H9 (cell line): ENCODE results near the gene PRSS27. TPM values are rescaled to one million over a fixed set of nuclear protein-coding genes. Genes with fewer than 3 reads are reported as not detected.

ENCODE experiments used
- DNase-seq: peaks from one replicate; pipeline ENCODE4 v3.0.0-alpha.2; 2017
- H2AFZ ChIP-seq: one replicate; pipeline ENCODE4 v1.6.1; 2013; ENCODE audit warnings: mild to moderate bottlenecking, low read length, control low read depth, moderate library complexity
- H2AK5ac ChIP-seq: 2 replicates; pipeline ENCODE4 v1.6.1; 2013; ENCODE audit warnings: low read length, control low read depth, mixed read lengths; ENCODE audit not compliant: insufficient read length
- H2BK120ac ChIP-seq: one replicate; pipeline ENCODE4 v1.6.1; 2013; ENCODE audit warnings: low read depth, mild to moderate bottlenecking, low read length, control low read depth, inconsistent platforms; ENCODE audit not compliant: poor library complexity, severe bottlenecking
- H2BK12ac ChIP-seq: 2 replicates; pipeline ENCODE4 v1.6.1; 2013; ENCODE audit warnings: low read length, control low read depth, mixed read lengths, low read depth; ENCODE audit not compliant: insufficient read length
- H2BK15ac ChIP-seq: 2 replicates; pipeline ENCODE4 v1.6.1; 2013; ENCODE audit warnings: low read depth, low read length, control low read depth
- H2BK20ac ChIP-seq: one replicate; pipeline ENCODE4 v1.6.1; 2013; ENCODE audit warnings: low read depth, mild to moderate bottlenecking, low read length, control low read depth, inconsistent platforms; ENCODE audit not compliant: poor library complexity, severe bottlenecking
- H2BK5ac ChIP-seq: 2 replicates; pipeline ENCODE4 v1.6.1; 2013; ENCODE audit warnings: low read length, control low read depth, mixed read lengths; ENCODE audit not compliant: insufficient read length
- H3K14ac ChIP-seq: 2 replicates; pipeline ENCODE4 v1.6.1; 2013; ENCODE audit warnings: low read length, control low read depth; ENCODE audit not compliant: insufficient read depth
- H3K18ac ChIP-seq: 2 replicates; pipeline ENCODE4 v1.6.1; 2013; ENCODE audit warnings: low read depth, mild to moderate bottlenecking, mixed read lengths, low read length, control low read depth; ENCODE audit not compliant: insufficient read length
- H3K23ac ChIP-seq: 2 replicates; pipeline ENCODE4 v1.6.1; 2013; ENCODE audit warnings: low read length, control low read depth, mixed read lengths, low read depth; ENCODE audit not compliant: insufficient read length
- H3K23me2 ChIP-seq: 2 replicates; pipeline ENCODE4 v1.6.1; 2013; ENCODE audit warnings: low read depth, mild to moderate bottlenecking, mixed read lengths, low read length, control low read depth; ENCODE audit not compliant: insufficient read length, poor library complexity, severe bottlenecking
- H3K27ac ChIP-seq: 2 replicates; pipeline ENCODE4 v1.5.1; 2013; ENCODE audit warnings: low read length, control low read depth, mixed read lengths, low read depth; ENCODE audit not compliant: insufficient read length
- H3K27me3 ChIP-seq: 2 replicates; pipeline ENCODE4 v1.6.1; 2013; ENCODE audit warnings: low read length, control low read depth, inconsistent platforms; ENCODE audit not compliant: insufficient read depth
- H3K4ac ChIP-seq: 2 replicates; pipeline ENCODE4 v1.6.1; 2013; ENCODE audit warnings: low read depth, mild to moderate bottlenecking, control low read depth, inconsistent platforms, low read length, moderate library complexity
- H3K4me1 ChIP-seq: 2 replicates; pipeline ENCODE4 v1.6.1; 2013; ENCODE audit warnings: low read length, control low read depth, inconsistent platforms; ENCODE audit not compliant: insufficient read depth
- H3K4me2 ChIP-seq: 2 replicates; pipeline ENCODE4 v1.6.1; 2013; ENCODE audit warnings: low read length, control low read depth, mixed read lengths; ENCODE audit not compliant: insufficient read length, insufficient read depth
- H3K56ac ChIP-seq: 2 replicates; pipeline ENCODE4 v1.6.1; 2013; ENCODE audit warnings: low read depth, mild to moderate bottlenecking, mixed read lengths, low read length, control low read depth; ENCODE audit not compliant: insufficient read length
- H3K79me1 ChIP-seq: 2 replicates; pipeline ENCODE4 v1.6.1; 2013; ENCODE audit warnings: low read depth, mild to moderate bottlenecking, moderate library complexity, low read length, control low read depth, inconsistent platforms; ENCODE audit not compliant: insufficient read depth, poor library complexity, severe bottlenecking
- H3K79me2 ChIP-seq: 2 replicates; pipeline ENCODE4 v1.6.1; 2013; ENCODE audit warnings: low read length, control low read depth, inconsistent platforms; ENCODE audit not compliant: insufficient read depth
- H3K9ac ChIP-seq: 2 replicates; pipeline ENCODE4 v1.6.1; 2013; ENCODE audit warnings: low read length, control low read depth, mixed read lengths; ENCODE audit not compliant: insufficient read length; ENCODE audit errors: extremely low read depth
- H3K9me3 ChIP-seq: one replicate; pipeline ENCODE4 v1.6.1; 2013; ENCODE audit warnings: low read depth, low read length, inconsistent platforms; ENCODE audit not compliant: control insufficient read depth
- H3T11ph ChIP-seq: one replicate; pipeline ENCODE4 v1.6.1; 2013; ENCODE audit warnings: mild to moderate bottlenecking, low read length, control low read depth, inconsistent platforms
- H4K20me1 ChIP-seq: one replicate; pipeline ENCODE4 v1.6.1; 2013; ENCODE audit not compliant: control insufficient read depth, insufficient read length, insufficient read depth
- H4K5ac ChIP-seq: 2 replicates; pipeline ENCODE4 v1.6.1; 2013; ENCODE audit warnings: low read depth, mild to moderate bottlenecking, mixed read lengths, low read length, control low read depth; ENCODE audit not compliant: insufficient read length
- H4K8ac ChIP-seq: replicated peaks from 2 replicates; pipeline ENCODE4 v1.6.1; 2013; ENCODE audit warnings: low read length, control low read depth, mixed read lengths, low read depth; ENCODE audit not compliant: insufficient read length
- H4K91ac ChIP-seq: 2 replicates; pipeline ENCODE4 v1.6.1; 2013; ENCODE audit warnings: low read depth, mild to moderate bottlenecking, moderate library complexity, mixed read lengths, low read length, control low read depth; ENCODE audit not compliant: insufficient read length
- H3K27ac Mint-ChIP-seq, 3 experiments: 2 replicates in 2 of 3; 3 replicates in 1 of 3; pipeline ENCODE4 v1.8.0; 2020 to 2021; ENCODE audit warnings: mixed read lengths in 3 of 3, mild to moderate bottlenecking in 1 of 3, moderate library complexity in 1 of 3
- H3K27me3 Mint-ChIP-seq: 2 replicates; pipeline ENCODE4 v1.8.0; 2021; ENCODE audit warnings: low read depth, mild to moderate bottlenecking, moderate library complexity, mixed read lengths
- H3K36me3 Mint-ChIP-seq, 3 experiments: 2 replicates in 2 of 3; 3 replicates in 1 of 3; pipeline ENCODE4 v1.8.0; 2020 to 2021; ENCODE audit warnings: low read depth in 3 of 3, mixed read lengths in 3 of 3; ENCODE audit not compliant: insufficient read depth in 1 of 3
- H3K4me1 Mint-ChIP-seq, 2 experiments: 2 replicates each; pipeline ENCODE4 v1.8.0; 2020; ENCODE audit warnings: mixed read lengths in 2 of 2
- H3K4me3 Mint-ChIP-seq, 2 experiments: 2 replicates in 1 of 2; 3 replicates in 1 of 2; pipeline ENCODE4 v1.8.0; 2020 to 2021; ENCODE audit warnings: mild to moderate bottlenecking in 2 of 2, mixed read lengths in 2 of 2, moderate library complexity in 1 of 2
- H3K9me3 Mint-ChIP-seq, 2 experiments: 2 replicates in 1 of 2; 3 replicates in 1 of 2; pipeline ENCODE4 v1.8.0; 2020; ENCODE audit warnings: mild to moderate bottlenecking in 2 of 2, mixed read lengths in 2 of 2, moderate library complexity in 1 of 2
- WGBS: extraction: QIAGEN DNeasy Blood & Tissue Kit; methylation state at CpG from one replicate; pipeline ENCODE4 v1.1.7; 2013; ENCODE audit warnings: missing lambda C conversion rate, low lambda C conversion rate, mixed read lengths; ENCODE audit not compliant: insufficient read length; ENCODE audit errors: extremely low coverage; 5-methylcytosine and 5-hydroxymethylcytosine counted together
- total RNA-seq: library from RNA; stranded (reverse); gene quantifications from 2 replicates; pipeline ENCODE4 v1.2.1, GENCODE V29; 2021
- TF ChIP-seq, protein P1 (sequence below): fragments of 200-600 bp; sonication (generic); conservative IDR thresholded peaks from 3 replicates; pipeline ENCODE4 v1.8.0; 2021; ENCODE audit warnings: antibody characterized with exemption, mild to moderate bottlenecking

Gene PRSS27
- total RNA-seq, 1 experiment from 2014 or later = 5.0 TPM

DNA sequence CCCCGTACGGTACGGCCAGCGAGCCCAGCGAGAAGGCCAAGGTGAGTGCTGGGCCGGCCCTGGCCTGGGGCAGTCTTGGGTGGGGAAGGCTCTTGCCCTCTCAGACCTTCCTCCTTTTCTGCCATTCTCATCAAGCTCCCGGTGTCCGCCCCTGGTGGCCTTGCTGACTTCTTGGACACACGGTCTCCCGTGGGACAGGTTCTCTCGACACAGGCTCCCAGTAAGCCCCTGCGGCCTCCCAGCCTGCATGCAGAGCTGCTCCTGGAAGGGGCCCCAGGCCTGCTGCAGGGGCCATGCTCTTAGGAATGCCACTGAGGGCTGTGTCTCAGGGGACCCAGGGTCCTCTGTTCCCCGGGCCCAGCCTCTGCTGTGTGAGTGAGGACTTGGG lies 17.6 kb downstream of the PRSS27 start:
- Histone ChIP-seq H2AK5ac (no peak overlapping the region), H3K18ac (no peak overlapping the region), H3K4me2 (no peak overlapping the region), H3K79me1 (no peaks in the 10 kb centered on the region), H4K8ac (no peak overlapping the region), H2BK120ac (no peak overlapping the region), H2BK5ac (no peak overlapping the region), H3K27me3 (no peaks in the 10 kb centered on the region), H4K91ac (no peak overlapping the region), H3K9me3 (no peaks in the 10 kb centered on the region), H3K23me2 (no peaks in the 10 kb centered on the region), H3K56ac (no peak overlapping the region), H3K23ac (no peak overlapping the region), H4K5ac (no peak overlapping the region), H3K79me2 (no peaks in the 10 kb centered on the region), H3K4me1 (no peaks in the 10 kb centered on the region), H2BK15ac (no peak overlapping the region), H2BK12ac (no peak overlapping the region), H3K27ac (no peak overlapping the region), H2AFZ (no peak overlapping the region), H3K9ac (no peak overlapping the region), H2BK20ac (no peak overlapping the region), H4K20me1 (no peaks in the 10 kb centered on the region), H3K14ac (no peak overlapping the region), H3K4ac (no peak overlapping the region), H3T11ph (no peak overlapping the region)
- DNase-seq = no peak
- no peaks in the 10 kb centered on the region for H3K4me1 Mint-ChIP-seq
- TF ChIP-seq, protein P1, sequence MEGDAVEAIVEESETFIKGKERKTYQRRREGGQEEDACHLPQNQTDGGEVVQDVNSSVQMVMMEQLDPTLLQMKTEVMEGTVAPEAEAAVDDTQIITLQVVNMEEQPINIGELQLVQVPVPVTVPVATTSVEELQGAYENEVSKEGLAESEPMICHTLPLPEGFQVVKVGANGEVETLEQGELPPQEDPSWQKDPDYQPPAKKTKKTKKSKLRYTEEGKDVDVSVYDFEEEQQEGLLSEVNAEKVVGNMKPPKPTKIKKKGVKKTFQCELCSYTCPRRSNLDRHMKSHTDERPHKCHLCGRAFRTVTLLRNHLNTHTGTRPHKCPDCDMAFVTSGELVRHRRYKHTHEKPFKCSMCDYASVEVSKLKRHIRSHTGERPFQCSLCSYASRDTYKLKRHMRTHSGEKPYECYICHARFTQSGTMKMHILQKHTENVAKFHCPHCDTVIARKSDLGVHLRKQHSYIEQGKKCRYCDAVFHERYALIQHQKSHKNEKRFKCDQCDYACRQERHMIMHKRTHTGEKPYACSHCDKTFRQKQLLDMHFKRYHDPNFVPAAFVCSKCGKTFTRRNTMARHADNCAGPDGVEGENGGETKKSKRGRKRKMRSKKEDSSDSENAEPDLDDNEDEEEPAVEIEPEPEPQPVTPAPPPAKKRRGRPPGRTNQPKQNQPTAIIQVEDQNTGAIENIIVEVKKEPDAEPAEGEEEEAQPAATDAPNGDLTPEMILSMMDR = no peak
- no peak overlapping the region for H3K4me3 Mint-ChIP-seq
- WGBS = no CpG with 5 or more reads among the region's 13 CpGs
- no peaks in the 10 kb centered on the region for H3K27me3 Mint-ChIP-seq
- peaks cover 3 to 22% (median 18%) of the 10 kb centered on the region in 3 experiments; a peak in 5 of 7 replicates for H3K36me3 Mint-ChIP-seq
- H3K27ac Mint-ChIP-seq = no peak overlapping the region
- no peaks in the 10 kb centered on the region for H3K9me3 Mint-ChIP-seq
